CD14-positive monocyte (primary cell): ENCODE measurements around the gene TMEM184B. TPM values are rescaled to one million over a fixed set of nuclear protein-coding genes. Genes with fewer than 3 reads are reported as not detected.

Source experiments
- DNase-seq, 3 donors: peaks; one replicate each; pipeline ENCODE4 v3.0.0-alpha.2; 2011 to 2022
- H2AFZ ChIP-seq: 2 replicates; pipeline ENCODE4 v1.6.0; 2012; ENCODE audit warnings: mild to moderate bottlenecking, low read depth, low read length, inconsistent platforms; ENCODE audit not compliant: insufficient read depth, poor library complexity, severe bottlenecking
- H3K27ac ChIP-seq, 2 donors: 1 replicate in 1 of 2; 2 replicates in 1 of 2; pipeline ENCODE4 v1.5.1; 2012 to 2013; ENCODE audit warnings: low read length in 2 of 2, control low read depth in 1 of 2, inconsistent platforms in 1 of 2, low read depth in 1 of 2, mild to moderate bottlenecking in 1 of 2
- H3K27me3 ChIP-seq, 2 donors: one replicate each; pipeline versions ENCODE4 v1.6.0 to v1.6.1; 2011 to 2013; ENCODE audit warnings: low read length in 2 of 2; ENCODE audit not compliant: control insufficient read depth in 2 of 2, insufficient read depth in 2 of 2
- H3K36me3 ChIP-seq, 2 donors: replicated peaks in 1 of 2; 1 replicate in 1 of 2; 2 replicates in 1 of 2; pipeline versions ENCODE4 v1.5.1 to v1.6.1; 2012 to 2013; ENCODE audit warnings: low read length in 2 of 2, control low read depth in 1 of 2, inconsistent platforms in 1 of 2, mild to moderate bottlenecking in 1 of 2; ENCODE audit not compliant: insufficient read depth in 2 of 2, control insufficient read depth in 1 of 2
- H3K4me1 ChIP-seq, 2 donors: 1 replicate in 1 of 2; 2 replicates in 1 of 2; pipeline versions ENCODE4 v1.5.1 to v1.6.1; 2012 to 2013; ENCODE audit warnings: low read length in 2 of 2, control low read depth in 1 of 2, inconsistent platforms in 1 of 2, mild to moderate bottlenecking in 1 of 2, moderate library complexity in 1 of 2; ENCODE audit not compliant: insufficient read depth in 2 of 2, control insufficient read depth in 1 of 2
- H3K4me2 ChIP-seq: replicated peaks from 2 replicates; pipeline ENCODE3; 2012; ENCODE audit warnings: low read length, moderate library complexity, mild to moderate bottlenecking; ENCODE audit not compliant: poor library complexity, severe bottlenecking; ENCODE audit errors: extremely low read depth
- H3K4me3 ChIP-seq, 3 experiments: fragments of 200-600 bp in 1 of 3; sonication (generic) in 1 of 3; replicated peaks in 1 of 3; 1 replicate in 2 of 3; 2 replicates in 1 of 3; pipeline ENCODE4 v1.5.1; 2011 to 2013; ENCODE audit warnings: low read length in 3 of 3, mild to moderate bottlenecking in 3 of 3, control low read depth in 2 of 3, low read depth in 2 of 3, inconsistent platforms in 1 of 3, moderate library complexity in 1 of 3
- H3K79me2 ChIP-seq: 2 replicates; pipeline ENCODE4 v1.6.0; 2012; ENCODE audit warnings: mild to moderate bottlenecking, control low read depth, inconsistent platforms, low read length, moderate library complexity; ENCODE audit not compliant: insufficient read depth
- H3K9ac ChIP-seq: 2 replicates; pipeline ENCODE4 v1.6.0; 2017; ENCODE audit warnings: low read length, mild to moderate bottlenecking; ENCODE audit not compliant: insufficient read depth, poor library complexity, severe bottlenecking
- H3K9me3 ChIP-seq, 2 donors: replicated peaks in 1 of 2; 1 replicate in 1 of 2; 2 replicates in 1 of 2; pipeline versions ENCODE4 v1.5.1 to v1.6.1; 2012 to 2013; ENCODE audit warnings: low read length in 2 of 2, control low read depth in 1 of 2; ENCODE audit not compliant: control insufficient read depth in 1 of 2, insufficient read depth in 1 of 2
- H4K20me1 ChIP-seq: 2 replicates; pipeline ENCODE4 v1.6.0; 2012; ENCODE audit warnings: mild to moderate bottlenecking, low read length, control low read depth, moderate library complexity; ENCODE audit not compliant: insufficient read depth
- H3K27ac Mint-ChIP-seq, 7 donors: one replicate each; pipeline ENCODE4 v1.8.0; 2020; ENCODE audit warnings: mild to moderate bottlenecking in 7 of 7, mixed read lengths in 7 of 7, moderate library complexity in 6 of 7, inconsistent platforms in 2 of 7
- H3K27me3 Mint-ChIP-seq, 3 donors: one replicate each; pipeline ENCODE4 v1.8.0; 2021 to 2022; ENCODE audit warnings: low read depth in 3 of 3, mild to moderate bottlenecking in 3 of 3, mixed read lengths in 3 of 3, moderate library complexity in 3 of 3, inconsistent platforms in 1 of 3
- H3K36me3 Mint-ChIP-seq, 2 donors: one replicate each; pipeline ENCODE4 v1.8.0; 2020; ENCODE audit warnings: mixed read lengths in 2 of 2, inconsistent platforms in 1 of 2, mild to moderate bottlenecking in 1 of 2
- H3K4me1 Mint-ChIP-seq: one replicate; pipeline ENCODE4 v1.8.0; 2020; ENCODE audit warnings: mild to moderate bottlenecking, mixed read lengths
- H3K4me3 Mint-ChIP-seq, 2 donors: one replicate each; pipeline ENCODE4 v1.8.0; 2020; ENCODE audit warnings: mild to moderate bottlenecking in 2 of 2, mixed read lengths in 2 of 2, moderate library complexity in 1 of 2
- H3K9me3 Mint-ChIP-seq, 7 donors: one replicate each; pipeline ENCODE4 v1.8.0; 2020 to 2022; ENCODE audit warnings: mixed read lengths in 7 of 7, mild to moderate bottlenecking in 6 of 7, moderate library complexity in 6 of 7, inconsistent platforms in 2 of 7
- WGBS: methylation state at CpG from one replicate; pipeline ENCODE4 v1.1.5; 2013; ENCODE audit warnings: missing lambda C conversion rate; ENCODE audit not compliant: insufficient coverage; 5-methylcytosine and 5-hydroxymethylcytosine counted together
- intact Hi-C, 2 donors: fragments of 100-400 bp; cut with micrococcal nuclease; formaldehyde crosslinking; loops; one replicate each; pipeline versions ENCODE4 v1.15.0 to v1.15.1; 2023
- polyA plus RNA-seq, 3 donors: library from polyadenylated mRNA; depleted of rRNA in 1 of 3; unstranded in 2 of 3; stranded (reverse) in 1 of 3; fragments of 300-500 nt in 2 of 3; fragments of >200 nt in 1 of 3; fragmentation: Illumina TruSeq in 2 of 3; gene quantifications; 1 replicate in 2 of 3; 2 replicates in 1 of 3; pipeline ENCODE4 v1.2.3, GENCODE V29; 2012 to 2021
- TF ChIP-seq, protein P1 (sequence below): fragments of 200-600 bp; IDR thresholded peaks from one replicate; pipeline ENCODE4 v1.8.0; 2022; ENCODE audit warnings: antibody characterized with exemption, mild to moderate bottlenecking

Gene TMEM184B
- polyA plus RNA-seq, 3 donors = 7.4 to 17.7 (median 10.6) TPM

DNA sequence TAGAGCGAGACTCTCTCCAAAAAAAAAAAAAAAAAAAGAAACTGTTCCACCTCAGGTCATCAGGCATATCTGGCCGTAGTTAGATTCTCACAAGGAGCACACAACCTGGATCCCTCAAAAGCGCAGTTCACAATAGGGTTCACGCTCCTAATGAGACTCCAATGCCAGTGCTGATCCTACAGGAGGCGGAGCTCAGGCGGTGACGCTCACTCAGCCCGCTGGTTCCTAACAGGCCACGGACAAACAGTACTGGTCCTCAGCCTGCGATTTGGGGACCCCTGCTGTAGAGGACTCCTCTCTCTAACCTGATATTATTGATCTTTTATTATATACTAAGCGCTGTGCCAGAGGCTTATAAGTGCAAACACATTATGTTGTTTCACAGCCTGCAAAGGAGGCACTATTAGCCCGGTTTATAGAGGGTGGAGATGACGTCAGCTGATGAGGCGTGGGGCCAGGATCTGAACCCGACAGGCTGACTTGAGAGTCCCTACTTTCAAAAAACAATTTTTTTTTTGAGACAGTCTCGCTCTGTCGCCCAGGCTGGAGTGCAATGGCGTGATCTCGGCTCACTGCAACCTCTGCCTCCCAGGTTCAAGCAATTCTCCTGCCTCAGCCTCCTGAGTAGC lies 75.9 kb downstream of the TMEM184B start:
- Histone ChIP-seq H3K27ac (no peak overlapping the region), H3K4me3 (no peak overlapping the region), H2AFZ (no peak overlapping the region), H3K9ac (no peak overlapping the region), H3K27me3 (no peaks in the 10 kb centered on the region), H3K79me2 (no peaks in the 10 kb centered on the region), H3K9me3 (no peaks in the 10 kb centered on the region), H3K4me2 (no peak overlapping the region), H4K20me1 (no peaks in the 10 kb centered on the region), H3K36me3 (no peaks in the 10 kb centered on the region), H3K4me1 (peaks cover 27 to 58% of the 10 kb centered on the region in 2 donors)
- intact Hi-C loops = no loop called here
- H3K4me3 Mint-ChIP-seq = no peak overlapping the region
- H3K4me1 Mint-ChIP-seq = peaks cover 38% of the 10 kb centered on the region
- peaks cover 8 to 12% (median 10%) of the 10 kb centered on the region in 3 donors for H3K27me3 Mint-ChIP-seq
- 98% methylated on average over 12 of the region's 19 CpGs for WGBS
- DNase-seq = no peak
- H3K36me3 Mint-ChIP-seq = no peaks in the 10 kb centered on the region
- TF ChIP-seq, protein P1, sequence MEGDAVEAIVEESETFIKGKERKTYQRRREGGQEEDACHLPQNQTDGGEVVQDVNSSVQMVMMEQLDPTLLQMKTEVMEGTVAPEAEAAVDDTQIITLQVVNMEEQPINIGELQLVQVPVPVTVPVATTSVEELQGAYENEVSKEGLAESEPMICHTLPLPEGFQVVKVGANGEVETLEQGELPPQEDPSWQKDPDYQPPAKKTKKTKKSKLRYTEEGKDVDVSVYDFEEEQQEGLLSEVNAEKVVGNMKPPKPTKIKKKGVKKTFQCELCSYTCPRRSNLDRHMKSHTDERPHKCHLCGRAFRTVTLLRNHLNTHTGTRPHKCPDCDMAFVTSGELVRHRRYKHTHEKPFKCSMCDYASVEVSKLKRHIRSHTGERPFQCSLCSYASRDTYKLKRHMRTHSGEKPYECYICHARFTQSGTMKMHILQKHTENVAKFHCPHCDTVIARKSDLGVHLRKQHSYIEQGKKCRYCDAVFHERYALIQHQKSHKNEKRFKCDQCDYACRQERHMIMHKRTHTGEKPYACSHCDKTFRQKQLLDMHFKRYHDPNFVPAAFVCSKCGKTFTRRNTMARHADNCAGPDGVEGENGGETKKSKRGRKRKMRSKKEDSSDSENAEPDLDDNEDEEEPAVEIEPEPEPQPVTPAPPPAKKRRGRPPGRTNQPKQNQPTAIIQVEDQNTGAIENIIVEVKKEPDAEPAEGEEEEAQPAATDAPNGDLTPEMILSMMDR = no peak
- H3K27ac Mint-ChIP-seq = no peak overlapping the region
- H3K9me3 Mint-ChIP-seq = peaks cover 0 to 5% (median 0%) of the 10 kb centered on the region in 7 donors

DNA sequence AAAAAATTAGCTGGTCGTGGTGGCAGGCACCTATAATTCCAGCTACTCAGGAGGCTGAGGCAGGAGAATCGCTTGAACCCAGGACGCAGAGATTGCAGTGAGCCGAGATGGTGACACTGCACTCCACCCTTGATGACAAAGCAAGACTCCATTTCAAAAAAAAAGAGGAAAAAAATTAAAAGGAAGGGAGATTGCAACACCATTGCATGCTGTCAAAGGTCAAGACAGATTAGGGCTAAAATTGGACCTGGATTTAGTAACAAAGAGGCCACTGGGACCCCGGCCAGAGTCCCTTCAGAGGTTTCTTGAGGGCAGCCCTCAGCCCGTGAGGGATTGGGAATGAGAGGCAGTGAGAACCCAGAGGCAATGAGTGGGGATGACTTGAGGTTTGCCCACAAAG lies 79.2 kb downstream of the TMEM184B start:
- Histone ChIP-seq H3K79me2 (no peaks in the 10 kb centered on the region), H4K20me1 (no peaks in the 10 kb centered on the region), H3K27me3 (no peaks in the 10 kb centered on the region), H3K4me1 (peaks cover 22 to 37% of the 10 kb centered on the region in 2 donors), H3K4me3 (no peak overlapping the region), H3K36me3 (no peaks in the 10 kb centered on the region), H3K9ac (peak overlapping the region; percentile 15), H3K4me2 (peak overlapping the region; percentile 63), H3K9me3 (no peaks in the 10 kb centered on the region), H2AFZ (peak overlapping the region; percentile 66), H3K27ac (peak overlapping the region; percentile 52 to 84)
- no peaks in the 10 kb centered on the region for H3K36me3 Mint-ChIP-seq
- TF ChIP-seq, protein P1 = no peak
- 0% methylated on average over 2 of the region's 6 CpGs for WGBS
- peaks cover 0 to 3% (median 2%) of the 10 kb centered on the region in 3 donors for H3K27me3 Mint-ChIP-seq
- H3K27ac Mint-ChIP-seq = peak overlapping the region; percentile 89 to 97 (median 95)
- peak; percentile 74 to 84 (median 82) for DNase-seq
- H3K9me3 Mint-ChIP-seq = peaks cover 0 to 5% (median 0%) of the 10 kb centered on the region in 7 donors
- intact Hi-C loops = no loop called here
- peak overlapping the region in 1 of 2 donors; percentile 77 for H3K4me3 Mint-ChIP-seq
- peaks cover 31% of the 10 kb centered on the region for H3K4me1 Mint-ChIP-seq
